Measurements from ENCODE around the gene GLMP.

- TF ChIP-seq, protein P1, sequence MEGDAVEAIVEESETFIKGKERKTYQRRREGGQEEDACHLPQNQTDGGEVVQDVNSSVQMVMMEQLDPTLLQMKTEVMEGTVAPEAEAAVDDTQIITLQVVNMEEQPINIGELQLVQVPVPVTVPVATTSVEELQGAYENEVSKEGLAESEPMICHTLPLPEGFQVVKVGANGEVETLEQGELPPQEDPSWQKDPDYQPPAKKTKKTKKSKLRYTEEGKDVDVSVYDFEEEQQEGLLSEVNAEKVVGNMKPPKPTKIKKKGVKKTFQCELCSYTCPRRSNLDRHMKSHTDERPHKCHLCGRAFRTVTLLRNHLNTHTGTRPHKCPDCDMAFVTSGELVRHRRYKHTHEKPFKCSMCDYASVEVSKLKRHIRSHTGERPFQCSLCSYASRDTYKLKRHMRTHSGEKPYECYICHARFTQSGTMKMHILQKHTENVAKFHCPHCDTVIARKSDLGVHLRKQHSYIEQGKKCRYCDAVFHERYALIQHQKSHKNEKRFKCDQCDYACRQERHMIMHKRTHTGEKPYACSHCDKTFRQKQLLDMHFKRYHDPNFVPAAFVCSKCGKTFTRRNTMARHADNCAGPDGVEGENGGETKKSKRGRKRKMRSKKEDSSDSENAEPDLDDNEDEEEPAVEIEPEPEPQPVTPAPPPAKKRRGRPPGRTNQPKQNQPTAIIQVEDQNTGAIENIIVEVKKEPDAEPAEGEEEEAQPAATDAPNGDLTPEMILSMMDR (optimal IDR thresholded peaks at IDR 0.05 in 1 of 3, IDR thresholded peaks at IDR 0.05 in 1 of 3, conservative IDR thresholded peaks at IDR 0.05 in 1 of 3; ENCODE audit: extremely low read depth in 1 of 3, insufficient read depth in 2 of 3, low read length in 3 of 3), result no peak
- no peak for TF ChIP-seq EZH2 (IDR thresholded peaks at IDR 0.05; ENCODE audit: low read length)
Observed at GRCh38 chr1:156320560-156320959, 25.1 kb upstream of the GLMP start.
